HCT116 (cell line): ENCODE data around the gene CALML6. TPM values are rescaled to one million over a fixed set of nuclear protein-coding genes. Genes with fewer than 3 reads are reported as not detected.

Experiments used
- ATAC-seq: fragments of 200-7000 bp; cut with Tn5 transposase; 2 replicates; pipeline ENCODE4 v1.9.1; 2020; ENCODE audit warnings: mild to moderate bottlenecking, moderate library complexity
- BruUV-seq: library from RNA; stranded (reverse); fragments of 400-500 nt; replicated peaks from 2 replicates; lab custom pipeline; 2021; lab: Mats Ljungman, UMichigan
- CTCF ChIA-PET: fragments of 300-600 bp; sonication (Branson Sonifier 250); formaldehyde crosslinking; loops from one replicate; lab custom pipeline; 2021; ENCODE audit warnings: antibody characterized with exemption; lab: Charles Lee
- POLR2A ChIA-PET: fragments of 300-600, 350-600 bp; sonication (Branson Sonifier 250); formaldehyde crosslinking; loops from one replicate; lab custom pipeline; 2021; ENCODE audit warnings: antibody characterized with exemption; lab: Charles Lee
- RAD21 ChIA-PET, 2 experiments: fragments of 300-600 bp; sonication (Branson Sonifier 250); formaldehyde crosslinking; loops; one replicate each; lab custom pipeline; 2023; ENCODE audit warnings: low total read pairs in 2 of 2; ENCODE audit not compliant: uncharacterized antibody in 2 of 2, unreplicated experiment in 2 of 2, low non-redundant PET in 1 of 2; lab: Charles Lee
- DNase-seq: peaks from one replicate; pipeline ENCODE4 v3.0.0-alpha.2; 2010; ENCODE audit warnings: low read depth, low spot score
- H2AFZ ChIP-seq: fragments of 200-600 bp; shearing (Covaris generic), sonication (generic); 2 replicates; pipeline ENCODE4 v1.6.1; 2017; ENCODE audit warnings: low read depth, mixed run types, mixed read lengths, antibody characterized with exemption, low read length; ENCODE audit not compliant: poor library complexity, severe bottlenecking
- H3K27ac ChIP-seq: 2 replicates; pipeline ENCODE4 v1.5.1; 2012; ENCODE audit warnings: low read depth, low read length
- H3K27me3 ChIP-seq: fragments of 200-600 bp; sonication (generic); 2 replicates; pipeline ENCODE4 v1.6.1; 2016; ENCODE audit warnings: mixed run types, low read length, mixed read lengths; ENCODE audit not compliant: insufficient read depth
- H3K36me3 ChIP-seq, 2 experiments: fragments of 200-500 bp in 1 of 2; fragments of 200-600 bp in 1 of 2; sonication (Bioruptor generic) in 1 of 2; sonication (generic) in 1 of 2; 2 replicates each; pipeline versions ENCODE4 v1.5.1 to v1.6.1; 2014 to 2016; ENCODE audit warnings: low read length in 2 of 2, inconsistent platforms in 1 of 2, mixed read lengths in 1 of 2, mixed run types in 1 of 2; ENCODE audit not compliant: insufficient read depth in 2 of 2, control insufficient read depth in 1 of 2
- H3K4me1 ChIP-seq, 2 experiments: fragments of 200-600 bp in 1 of 2; sonication (generic) in 1 of 2; 2 replicates each; pipeline versions ENCODE4 v1.5.1 to v1.6.1; 2012 to 2017; ENCODE audit warnings: low read length in 2 of 2, inconsistent platforms in 1 of 2, mild to moderate bottlenecking in 1 of 2, mixed read lengths in 1 of 2, mixed run types in 1 of 2, moderate library complexity in 1 of 2; ENCODE audit not compliant: insufficient read depth in 2 of 2, control insufficient read depth in 1 of 2
- H3K4me2 ChIP-seq: fragments of 200-600 bp; sonication (generic); 2 replicates; pipeline ENCODE4 v1.6.1; 2017; ENCODE audit warnings: mixed run types, low read length, mixed read lengths
- H3K4me3 ChIP-seq, 2 experiments: fragments of 200-600 bp in 1 of 2; sonication (generic) in 1 of 2; replicated peaks in 1 of 2; 2 replicates each; pipeline ENCODE4 v1.5.1; 2011 to 2016; ENCODE audit warnings: low read length in 2 of 2, control low read depth in 1 of 2, low read depth in 1 of 2, mild to moderate bottlenecking in 1 of 2, mixed read lengths in 1 of 2, mixed run types in 1 of 2
- H3K79me2 ChIP-seq: fragments of 200-600 bp; sonication (generic); 2 replicates; pipeline ENCODE4 v1.6.1; 2017; ENCODE audit warnings: mild to moderate bottlenecking, mixed run types, low read length, moderate library complexity, mixed read lengths; ENCODE audit not compliant: insufficient read depth
- H3K9ac ChIP-seq: fragments of 200-600 bp; sonication (generic); 2 replicates; pipeline ENCODE4 v1.6.1; 2016; ENCODE audit warnings: low read length, mixed read lengths
- H3K9me2 ChIP-seq: fragments of 200-600 bp; sonication (generic), shearing (Covaris generic); 2 replicates; pipeline ENCODE4 v1.6.1; 2017; ENCODE audit warnings: mixed run types, mild to moderate bottlenecking, moderate library complexity; ENCODE audit not compliant: insufficient read depth
- H3K9me3 ChIP-seq, 2 experiments: fragments of 200-500 bp in 1 of 2; fragments of 200-600 bp in 1 of 2; sonication (Bioruptor generic) in 1 of 2; sonication (generic) in 1 of 2; 2 replicates each; pipeline ENCODE4 v1.6.1; 2014 to 2017; ENCODE audit warnings: low read length in 2 of 2, mixed read lengths in 2 of 2, inconsistent platforms in 1 of 2, low read depth in 1 of 2, mild to moderate bottlenecking in 1 of 2, mixed run types in 1 of 2, moderate library complexity in 1 of 2; ENCODE audit not compliant: control insufficient read depth in 1 of 2, insufficient read depth in 1 of 2
- H4K20me1 ChIP-seq: fragments of 200-600 bp; sonication (generic), shearing (Covaris generic); 2 replicates; pipeline ENCODE4 v1.6.1; 2017; ENCODE audit warnings: mixed run types, mild to moderate bottlenecking, moderate library complexity; ENCODE audit not compliant: insufficient read depth
- CBX3 ChIP-seq: IDR thresholded peaks from 2 replicates; pipeline ENCODE4 v1.6.1; 2012; ENCODE audit warnings: low read depth
- EGR1 ChIP-seq: IDR thresholded peaks from 2 replicates; pipeline ENCODE4 v1.6.1; 2012; ENCODE audit warnings: low read depth
- EZH2 ChIP-seq: fragments of 200-600 bp; sonication (generic); IDR thresholded peaks from 2 replicates; pipeline ENCODE4 v1.6.1; 2017; ENCODE audit warnings: antibody characterized with exemption, mixed run types
- EZH2phosphoT487 ChIP-seq: fragments of 200-600 bp; IDR thresholded peaks from 2 replicates; pipeline ENCODE4 v1.6.1; 2018; ENCODE audit warnings: antibody characterized with exemption, borderline replicate concordance
- FOSL1 ChIP-seq: IDR thresholded peaks from 2 replicates; pipeline ENCODE4 v1.6.1; 2012; ENCODE audit warnings: low read depth
- POLR2A ChIP-seq: IDR thresholded peaks from 2 replicates; pipeline ENCODE4 v1.7.0; 2011; ENCODE audit warnings: borderline replicate concordance; ENCODE audit not compliant: insufficient read depth, insufficient read length; ENCODE audit errors: extremely low read depth
- SIN3A ChIP-seq: IDR thresholded peaks from 2 replicates; pipeline ENCODE4 v1.6.1; 2012; ENCODE audit warnings: low read depth
- SP1 ChIP-seq: IDR thresholded peaks from 2 replicates; pipeline ENCODE4 v1.6.1; 2012; ENCODE audit warnings: low read depth
- SRF ChIP-seq: IDR thresholded peaks from 2 replicates; pipeline ENCODE4 v1.6.1; 2012; ENCODE audit warnings: low read depth
- TCF7L2 ChIP-seq: IDR thresholded peaks from 2 replicates; pipeline ENCODE4 v1.7.0; 2011; ENCODE audit warnings: borderline replicate concordance, inconsistent platforms; ENCODE audit not compliant: insufficient read depth, insufficient read length; ENCODE audit errors: extremely low read depth
- YY1 ChIP-seq: IDR thresholded peaks from 2 replicates; pipeline ENCODE4 v1.6.1; 2011; ENCODE audit warnings: low read length, low read depth, moderate library complexity, mild to moderate bottlenecking; ENCODE audit not compliant: insufficient replicate concordance; ENCODE audit errors: extremely low read depth
- ZFX ChIP-seq: fragments of 450-650 bp; IDR thresholded peaks from 2 replicates; pipeline ENCODE4 v1.6.1; 2017
- intact Hi-C: fragments of 100-400 bp; cut with micrococcal nuclease; formaldehyde crosslinking; loops from 2 replicates; pipeline ENCODE4 v1.10.0; 2022
- total RNA-seq: library from RNA; stranded (reverse); gene quantifications from one replicate; pipeline ENCODE4 v1.2.1, GENCODE V29; 2021; ENCODE audit not compliant: unreplicated experiment
- TF ChIP-seq, protein P1 (sequence below): IDR thresholded peaks from 2 replicates; pipeline ENCODE4 v1.6.1; 2012
- TF ChIP-seq, protein P2 (sequence below), 3 experiments: fragments of 200-600 bp in 1 of 3; sonication (generic) in 1 of 3; IDR thresholded peaks in 2 of 3; conservative IDR thresholded peaks in 1 of 3; 2 replicates each; pipeline ENCODE4 v1.5.1; 2012 to 2017; ENCODE audit warnings: low read depth in 2 of 3, low read length in 2 of 3, antibody characterized with exemption in 1 of 3, borderline replicate concordance in 1 of 3, control low read depth in 1 of 3, mild to moderate bottlenecking in 1 of 3, mixed read lengths in 1 of 3, mixed run types in 1 of 3, moderate library complexity in 1 of 3; ENCODE audit not compliant: insufficient read depth in 1 of 3

Gene CALML6
- total RNA-seq, 1 experiment from 2014 or later: 2.3 TPM

DNA sequence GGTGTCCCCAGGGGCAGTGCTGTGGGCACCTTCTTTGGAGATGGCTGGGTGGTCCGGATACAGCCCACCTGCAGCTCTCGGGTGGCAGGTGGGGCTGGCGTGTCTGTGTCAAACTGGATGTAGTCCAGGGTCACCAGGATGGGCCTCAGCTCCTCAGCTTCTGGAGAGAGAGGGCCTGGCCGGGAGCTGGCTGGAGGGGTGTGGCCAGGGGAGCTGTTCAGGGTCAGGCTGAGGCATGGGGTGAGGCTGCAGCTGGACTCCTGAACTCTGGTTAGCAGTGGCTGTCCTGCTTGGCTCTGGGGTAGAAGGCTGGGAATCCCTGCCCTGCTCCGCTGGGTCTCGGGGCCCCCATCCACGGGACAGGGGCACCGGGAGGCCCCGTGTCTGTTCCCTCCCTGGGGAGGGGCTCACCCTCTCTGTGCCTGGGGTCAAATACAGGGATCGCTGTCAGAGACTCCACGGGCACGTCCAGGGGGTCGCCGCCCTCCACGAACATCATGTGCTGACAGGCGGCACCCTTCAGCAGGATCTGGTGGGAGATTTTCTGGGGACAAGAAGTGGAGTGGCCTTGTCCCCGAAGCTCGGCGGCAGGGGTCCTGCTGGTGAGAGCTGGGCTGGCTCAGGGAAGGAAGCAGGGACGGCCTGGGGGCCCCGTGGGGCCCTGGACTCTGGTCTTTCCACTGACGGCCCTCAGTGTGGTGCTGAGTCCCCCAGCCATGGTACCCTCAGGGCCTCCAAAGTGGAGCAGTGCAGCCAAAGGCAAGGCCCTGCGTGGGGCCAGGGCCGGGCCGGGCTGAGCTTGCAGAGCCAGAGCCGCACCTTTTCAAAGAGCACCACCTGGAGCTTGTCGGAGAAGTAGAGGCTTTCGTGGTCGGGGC is 8.1 kb downstream of the CALML6 start:
- Histone ChIP-seq H3K4me2 (no peak overlapping the region), H3K79me2 (0 out of 2 replicates have a peak, but pooled peaks cover 4% of the 10 kb centered on the region), H3K27me3 (no peaks in the 10 kb centered on the region), H3K36me3 (no peaks in the 10 kb centered on the region), H3K4me1 (peaks cover 7 to 19% of the 10 kb centered on the region in 2 experiments), H3K9me2 (no peaks in the 10 kb centered on the region), H3K9ac (no peak overlapping the region), H2AFZ (no peak overlapping the region), H3K9me3 (no peaks in the 10 kb centered on the region), H3K4me3 (no peak overlapping the region), H4K20me1 (no peaks in the 10 kb centered on the region), H3K27ac (no peak overlapping the region; the same call in 1 of the 2 replicates)
- RAD21 ChIA-PET: no interaction called here
- CTCF ChIA-PET: no interaction called here
- ATAC-seq (no peak), DNase-seq (no peak)
- TF ChIP-seq SP1 (no peak), SRF (no peak), TCF7L2 (no peak), CBX3 (no peak), YY1 (no peak), EGR1 (no peak), POLR2A (no peak), EZH2phosphoT487 (no peak), FOSL1 (no peak), ZFX (no peak), EZH2 (no peak), SIN3A (no peak)
- TF ChIP-seq, protein P1, sequence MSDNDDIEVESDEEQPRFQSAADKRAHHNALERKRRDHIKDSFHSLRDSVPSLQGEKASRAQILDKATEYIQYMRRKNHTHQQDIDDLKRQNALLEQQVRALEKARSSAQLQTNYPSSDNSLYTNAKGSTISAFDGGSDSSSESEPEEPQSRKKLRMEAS: no peak
- TF ChIP-seq, protein P2, sequence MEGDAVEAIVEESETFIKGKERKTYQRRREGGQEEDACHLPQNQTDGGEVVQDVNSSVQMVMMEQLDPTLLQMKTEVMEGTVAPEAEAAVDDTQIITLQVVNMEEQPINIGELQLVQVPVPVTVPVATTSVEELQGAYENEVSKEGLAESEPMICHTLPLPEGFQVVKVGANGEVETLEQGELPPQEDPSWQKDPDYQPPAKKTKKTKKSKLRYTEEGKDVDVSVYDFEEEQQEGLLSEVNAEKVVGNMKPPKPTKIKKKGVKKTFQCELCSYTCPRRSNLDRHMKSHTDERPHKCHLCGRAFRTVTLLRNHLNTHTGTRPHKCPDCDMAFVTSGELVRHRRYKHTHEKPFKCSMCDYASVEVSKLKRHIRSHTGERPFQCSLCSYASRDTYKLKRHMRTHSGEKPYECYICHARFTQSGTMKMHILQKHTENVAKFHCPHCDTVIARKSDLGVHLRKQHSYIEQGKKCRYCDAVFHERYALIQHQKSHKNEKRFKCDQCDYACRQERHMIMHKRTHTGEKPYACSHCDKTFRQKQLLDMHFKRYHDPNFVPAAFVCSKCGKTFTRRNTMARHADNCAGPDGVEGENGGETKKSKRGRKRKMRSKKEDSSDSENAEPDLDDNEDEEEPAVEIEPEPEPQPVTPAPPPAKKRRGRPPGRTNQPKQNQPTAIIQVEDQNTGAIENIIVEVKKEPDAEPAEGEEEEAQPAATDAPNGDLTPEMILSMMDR (IDR thresholded peaks at IDR 0.05 in 2 of 3, conservative IDR thresholded peaks at IDR 0.05 in 1 of 3; ENCODE audit: borderline replicate concordance in 1 of 3, insufficient read depth in 1 of 3, low read depth in 2 of 3, low read length in 2 of 3): no peak
- intact Hi-C loops: no loop called here
- POLR2A ChIA-PET: no interaction called here
- BruUV-seq: no TSS peak
